WI38 (cell line): ENCODE measurements around the gene RAB19.

ENCODE experiments used
- H3K4me3 ChIP-seq: 2 replicates; pipeline ENCODE4 v1.5.1; 2011; ENCODE audit warnings: low read depth, mild to moderate bottlenecking, control low read depth, low read length
- CTCF ChIP-seq: IDR thresholded peaks from 2 replicates; pipeline ENCODE4 v1.5.1; 2012; ENCODE audit warnings: low read depth, mild to moderate bottlenecking, control low read depth, low read length

The RAB19 gene

GRCh38 chr7:140375323-140375722 lies 28.5 kb upstream of the RAB19 start:
- H3K4me3 ChIP-seq: no peak overlapping the region
- TF ChIP-seq CTCF: no peak

- no peak overlapping the region for H3K4me3 ChIP-seq
- no peak for TF ChIP-seq CTCF
Measured at GRCh38 chr7:140375892-140376730, 27.7 kb upstream of the RAB19 start.

- H3K4me3 ChIP-seq: no peak overlapping the region
- TF ChIP-seq CTCF: no peak
Measured at GRCh38 chr7:140383954-140384713, 19.7 kb upstream of the RAB19 start.

GRCh38 chr7:140384894-140385545 lies 18.8 kb upstream of the RAB19 start:
- no peak for TF ChIP-seq CTCF
- H3K4me3 ChIP-seq: no peak overlapping the region

GRCh38 chr7:140389445-140389844 lies 14.4 kb upstream of the RAB19 start:
- H3K4me3 ChIP-seq: no peak overlapping the region
- no peak for TF ChIP-seq CTCF

- no peak for TF ChIP-seq CTCF
- H3K4me3 ChIP-seq: no peak overlapping the region
Measured at GRCh38 chr7:140390034-140390433, 13.8 kb upstream of the RAB19 start.
